SH-SY5Y (cell line): ENCODE results near the gene AGPAT3.

Source experiments
- GATA2 ChIP-seq: IDR thresholded peaks from 2 replicates; pipeline ENCODE4 v1.6.1; 2011; ENCODE audit warnings: mild to moderate bottlenecking, low read depth, low read length
- GATA3 ChIP-seq: IDR thresholded peaks from 2 replicates; pipeline ENCODE4 v1.6.1; 2011; ENCODE audit warnings: low read depth, mild to moderate bottlenecking, low read length, moderate library complexity

GRCh38 chr21:43995521-43996105 is 130.6 kb downstream of the AGPAT3 start:
- TF ChIP-seq GATA3 = no peak
- TF ChIP-seq GATA2 = no peak
